Activated CD8-positive, alpha-beta T cell treated with anti-CD3 and anti-CD28 coated beads, Interleukin-2, amount 10 ng/mL, durations not matched to agents 7 days and 5 days (primary cell): ENCODE results near the gene XIAP. TPM values are rescaled to one million over a fixed set of nuclear protein-coding genes. Genes with fewer than 3 reads are reported as not detected.
"Not testable (repeated sequence)": the region's sequence is repeated elsewhere in the genome, so short reads cannot be mapped to it uniquely, and the experiment has no call there.

Experiments
- ATAC-seq: fragments of 150-1000 bp; cut with Tn5 transposase; one replicate; pipeline ENCODE4 v1.10.0; 2021; ENCODE audit warnings: moderate library complexity
- CTCF ChIA-PET: fragments of 350-600 bp; sonication (Branson Sonifier 250); formaldehyde crosslinking; loops from one replicate; lab custom pipeline; 2021; ENCODE audit warnings: antibody characterized with exemption; lab: Charles Lee
- POLR2A ChIA-PET: fragments of 350-600 bp; sonication (Branson Sonifier 250); formaldehyde crosslinking; loops from one replicate; lab custom pipeline; 2021; ENCODE audit warnings: antibody characterized with exemption; lab: Charles Lee
- DNase-seq: peaks from one replicate; pipeline ENCODE4 v3.0.0-alpha.2; 2020
- H3K27ac Mint-ChIP-seq: one replicate; pipeline ENCODE4 v1.8.0; 2021; ENCODE audit warnings: mild to moderate bottlenecking, mixed read lengths
- H3K27me3 Mint-ChIP-seq: one replicate; pipeline ENCODE4 v1.8.0; 2021; ENCODE audit warnings: low read depth, mixed read lengths
- H3K36me3 Mint-ChIP-seq: one replicate; pipeline ENCODE4 v1.8.0; 2021; ENCODE audit warnings: low read depth, mixed read lengths
- H3K4me1 Mint-ChIP-seq: one replicate; pipeline ENCODE4 v1.8.0; 2021; ENCODE audit warnings: low read depth, mixed read lengths
- H3K4me3 Mint-ChIP-seq: one replicate; pipeline ENCODE4 v1.8.0; 2021; ENCODE audit warnings: mild to moderate bottlenecking, mixed read lengths
- H3K9me3 Mint-ChIP-seq: one replicate; pipeline ENCODE4 v1.8.0; 2022; ENCODE audit warnings: mixed read lengths; ENCODE audit not compliant: insufficient read depth
- total RNA-seq, 2 experiments: library from RNA; stranded (reverse); gene quantifications; one replicate each; pipeline ENCODE4 v1.2.3, GENCODE V29; 2021

XIAP gene
- total RNA-seq, 2 experiments from 2014 or later = 33.9 to 38.0 TPM

DNA sequence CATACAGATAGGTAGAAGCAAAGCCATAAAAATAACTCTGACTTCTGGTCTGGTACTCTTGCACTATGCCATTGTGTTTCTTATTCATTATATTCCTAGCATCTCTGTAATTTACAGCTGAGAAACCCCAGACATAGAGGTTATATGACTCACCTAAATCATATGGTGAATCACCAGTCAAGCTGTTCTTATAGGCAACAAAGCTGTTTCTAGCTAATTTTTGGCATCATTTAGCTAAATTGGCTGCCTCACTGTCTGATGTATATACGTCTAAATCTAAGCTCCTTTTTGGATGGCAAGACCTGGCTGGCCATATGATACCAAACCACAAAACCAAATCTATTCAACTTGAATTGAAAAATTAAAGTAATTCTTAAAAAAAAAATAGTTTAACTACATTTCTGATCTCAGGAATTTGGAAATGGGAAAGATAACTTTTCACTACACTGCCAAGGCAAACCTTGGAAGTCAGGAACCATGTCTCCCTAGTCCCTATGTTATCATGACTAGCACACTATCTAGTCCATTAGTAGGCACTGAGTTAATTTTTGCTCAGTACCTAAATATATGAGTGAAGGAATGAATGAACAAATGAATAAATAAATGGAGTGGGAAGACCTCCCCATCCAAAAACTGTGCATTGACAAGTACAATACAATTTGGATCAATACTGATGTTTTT, 60.4 kb downstream of the XIAP start:
- H3K9me3 Mint-ChIP-seq = no peaks in the 10 kb centered on the region
- DNase-seq (no peak), ATAC-seq (no peak)
- CTCF ChIA-PET = no interaction called here
- POLR2A ChIA-PET = no interaction called here
- H3K27ac Mint-ChIP-seq = no peak overlapping the region
- no peaks in the 10 kb centered on the region for H3K36me3 Mint-ChIP-seq
- H3K27me3 Mint-ChIP-seq = peaks cover 4% of the 10 kb centered on the region
- H3K4me1 Mint-ChIP-seq = no peaks in the 10 kb centered on the region
- H3K4me3 Mint-ChIP-seq = no peak overlapping the region

DNA sequence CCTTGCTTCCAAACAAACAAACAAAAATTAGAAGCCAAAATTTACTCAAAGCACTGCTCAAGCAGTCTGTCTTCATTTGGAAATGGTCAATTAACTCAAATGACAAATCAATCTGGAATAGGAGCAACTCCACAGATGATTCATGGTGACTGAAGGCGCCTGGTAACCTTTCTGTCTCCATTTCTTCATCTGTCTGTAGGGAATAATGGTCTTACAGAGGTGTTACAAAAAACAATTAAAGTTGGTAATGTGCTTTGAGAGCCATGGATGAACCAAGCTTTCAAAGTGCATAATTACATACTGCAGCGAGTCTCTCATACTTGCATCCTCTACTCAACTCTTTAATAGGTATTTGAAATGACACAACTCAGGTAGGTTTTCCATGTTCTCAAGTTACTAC, 63.4 kb downstream of the XIAP start:
- ATAC-seq (no peak), DNase-seq (no peak)
- H3K27me3 Mint-ChIP-seq = peaks cover 4% of the 10 kb centered on the region
- CTCF ChIA-PET = no interaction called here
- H3K27ac Mint-ChIP-seq = no peak overlapping the region
- no peak overlapping the region for H3K4me3 Mint-ChIP-seq
- H3K36me3 Mint-ChIP-seq = no peaks in the 10 kb centered on the region
- no peaks in the 10 kb centered on the region for H3K9me3 Mint-ChIP-seq
- no peaks in the 10 kb centered on the region for H3K4me1 Mint-ChIP-seq
- POLR2A ChIA-PET = no interaction called here

DNA sequence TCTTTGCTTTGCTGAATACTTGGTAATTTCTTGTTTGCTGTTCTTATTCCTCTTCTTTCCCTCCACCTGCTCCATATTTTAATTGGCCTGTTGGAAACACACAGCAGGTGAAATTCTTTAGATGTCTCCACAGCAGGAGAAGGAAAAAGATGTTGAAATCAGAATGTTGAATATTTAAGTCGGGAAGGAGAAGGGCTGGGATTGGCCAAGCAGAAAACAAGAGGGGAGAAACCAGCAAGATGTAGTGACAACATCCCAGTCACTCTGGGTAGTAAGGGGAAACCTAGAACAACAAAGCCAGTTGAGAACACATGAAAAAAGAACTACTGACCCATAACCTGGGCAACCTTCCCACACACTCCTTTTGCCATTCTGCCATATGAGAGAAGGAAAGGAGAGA, 64.3 kb downstream of the XIAP start:
- no peak overlapping the region for H3K27ac Mint-ChIP-seq
- CTCF ChIA-PET = no interaction called here
- no peaks in the 10 kb centered on the region for H3K36me3 Mint-ChIP-seq
- DNase-seq (no peak), ATAC-seq (no peak)
- peaks cover 4% of the 10 kb centered on the region for H3K27me3 Mint-ChIP-seq
- POLR2A ChIA-PET = no interaction called here
- no peaks in the 10 kb centered on the region for H3K4me1 Mint-ChIP-seq
- no peak overlapping the region for H3K4me3 Mint-ChIP-seq
- no peaks in the 10 kb centered on the region for H3K9me3 Mint-ChIP-seq

DNA sequence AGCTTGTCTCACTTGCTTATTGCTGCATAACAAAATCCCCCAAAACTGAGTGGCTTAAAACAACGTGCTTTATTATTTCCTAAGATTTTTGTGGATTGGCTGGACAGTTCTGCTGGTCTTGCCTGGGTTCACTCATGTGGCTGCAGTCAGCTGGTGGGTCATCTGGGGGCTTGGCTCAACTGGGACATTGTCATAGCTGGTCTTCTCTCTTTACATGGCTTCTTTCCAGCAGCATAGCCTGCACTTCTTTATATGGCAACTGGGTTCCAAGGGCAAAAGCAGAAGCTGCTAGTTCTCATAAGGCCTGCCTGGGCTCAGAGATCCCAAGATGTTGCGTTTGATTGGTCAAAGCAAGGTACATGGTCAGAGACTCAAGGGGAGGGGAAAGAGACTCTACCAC, 68.0 kb downstream of the XIAP start:
- no peak overlapping the region for H3K27ac Mint-ChIP-seq
- ChIA-PET POLR2A (no interaction called here), CTCF (no interaction called here)
- H3K4me3 Mint-ChIP-seq = no peak overlapping the region
- H3K36me3 Mint-ChIP-seq = no peaks in the 10 kb centered on the region
- DNase-seq (no peak), ATAC-seq (no peak)
- peaks cover 7% of the 10 kb centered on the region for H3K27me3 Mint-ChIP-seq
- no peaks in the 10 kb centered on the region for H3K9me3 Mint-ChIP-seq
- no peaks in the 10 kb centered on the region for H3K4me1 Mint-ChIP-seq

DNA sequence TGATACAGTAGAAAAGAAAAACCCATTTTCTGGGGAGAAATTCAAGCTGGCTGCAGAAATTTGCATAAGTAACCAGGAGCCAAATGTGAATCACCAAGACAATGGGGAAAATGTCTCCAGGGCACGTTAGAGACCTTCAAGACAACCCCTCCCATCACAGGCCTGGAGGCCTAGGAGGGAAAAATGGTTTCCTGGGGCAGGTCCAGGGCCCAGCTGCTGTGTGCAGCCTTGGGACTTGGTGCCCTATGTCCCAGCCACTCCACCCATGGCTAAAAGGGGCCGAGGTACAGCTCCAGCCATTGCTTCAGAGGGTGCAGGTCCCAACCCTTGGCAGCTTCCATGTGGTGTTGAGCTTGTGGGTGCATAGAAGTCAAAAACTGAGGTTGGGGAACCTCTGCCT, 72.2 kb downstream of the XIAP start:
- CTCF ChIA-PET, H3K27ac Mint-ChIP-seq, H3K4me3 Mint-ChIP-seq, ATAC-seq, H3K36me3 Mint-ChIP-seq, POLR2A ChIA-PET, H3K4me1 Mint-ChIP-seq, DNase-seq, H3K9me3 Mint-ChIP-seq, H3K27me3 Mint-ChIP-seq: not testable (repeated sequence)

DNA sequence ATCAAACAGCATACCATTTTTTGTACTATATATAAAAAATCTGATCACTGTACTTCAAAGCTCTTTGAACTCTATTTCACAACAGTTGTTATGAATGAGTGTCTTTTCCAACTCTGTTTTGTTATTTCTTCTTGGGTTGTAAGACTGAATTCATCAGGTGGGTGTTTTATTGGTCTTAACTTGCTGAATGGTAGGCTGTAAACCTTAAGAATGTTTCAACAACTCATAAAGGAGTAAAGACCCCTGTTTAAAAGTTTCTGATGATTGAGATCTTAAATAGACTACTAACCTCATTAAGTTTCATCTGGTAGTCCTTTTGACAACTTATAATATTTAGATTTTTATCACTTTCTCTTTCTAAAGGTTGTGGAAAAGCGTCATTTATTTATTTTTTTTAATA, 83.2 kb downstream of the XIAP start:
- H3K36me3 Mint-ChIP-seq = no peaks in the 10 kb centered on the region
- H3K27me3 Mint-ChIP-seq = no peaks in the 10 kb centered on the region
- H3K4me1 Mint-ChIP-seq = no peaks in the 10 kb centered on the region
- no peak overlapping the region for H3K4me3 Mint-ChIP-seq
- no peak for DNase-seq
- ChIA-PET POLR2A (no interaction called here), CTCF (no interaction called here)
- no peak for ATAC-seq
- H3K9me3 Mint-ChIP-seq = no peaks in the 10 kb centered on the region
- H3K27ac Mint-ChIP-seq = no peak overlapping the region

DNA sequence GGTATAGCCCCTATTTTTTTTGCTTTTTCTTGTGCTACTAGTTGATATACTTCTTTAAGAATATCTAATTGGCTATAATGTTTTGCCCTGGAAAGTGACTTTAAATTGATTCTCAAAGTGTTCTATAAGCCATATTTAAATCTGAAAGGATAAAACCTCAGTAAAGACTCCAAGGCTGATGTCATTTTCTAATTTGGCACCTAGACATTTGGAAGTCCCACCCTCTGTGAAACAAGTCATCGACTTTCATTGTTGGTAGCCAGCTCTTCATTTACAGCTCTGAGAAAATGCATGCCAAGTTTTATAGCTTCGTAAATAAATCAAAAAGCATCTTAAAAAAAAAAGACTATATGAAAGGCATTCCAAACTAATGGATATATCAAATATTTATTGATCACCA, 83.6 kb downstream of the XIAP start:
- H3K27ac Mint-ChIP-seq = no peak overlapping the region
- POLR2A ChIA-PET = no interaction called here
- no peak overlapping the region for H3K4me3 Mint-ChIP-seq
- no peaks in the 10 kb centered on the region for H3K4me1 Mint-ChIP-seq
- CTCF ChIA-PET = no interaction called here
- no peak for DNase-seq
- no peaks in the 10 kb centered on the region for H3K27me3 Mint-ChIP-seq
- no peaks in the 10 kb centered on the region for H3K9me3 Mint-ChIP-seq
- ATAC-seq = no peak
- no peaks in the 10 kb centered on the region for H3K36me3 Mint-ChIP-seq

DNA sequence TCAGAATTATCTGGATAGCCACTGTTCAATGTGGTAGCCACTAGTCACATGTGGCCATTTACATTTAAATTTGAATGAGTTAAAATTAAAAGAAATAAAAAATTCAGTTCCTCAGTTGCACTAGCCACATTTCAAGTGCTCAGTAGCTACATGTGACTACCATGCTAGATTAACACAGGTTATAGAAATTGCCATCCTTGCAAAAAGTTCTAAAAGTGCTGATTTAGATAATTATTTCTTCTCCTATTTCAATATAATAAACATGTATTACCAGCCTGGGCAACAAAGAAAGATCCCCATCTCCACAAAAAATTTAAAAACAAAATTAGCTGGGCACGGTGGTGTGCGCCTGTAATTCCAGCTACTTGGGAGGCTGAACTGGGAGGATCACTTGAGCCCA, 90.0 kb downstream of the XIAP start:
- no peaks in the 10 kb centered on the region for H3K4me1 Mint-ChIP-seq
- no peak overlapping the region for H3K4me3 Mint-ChIP-seq
- H3K27me3 Mint-ChIP-seq = no peaks in the 10 kb centered on the region
- DNase-seq = no peak
- H3K27ac Mint-ChIP-seq = no peak overlapping the region
- ChIA-PET POLR2A (no interaction called here), CTCF (no interaction called here)
- ATAC-seq = no peak
- no peaks in the 10 kb centered on the region for H3K36me3 Mint-ChIP-seq
- no peaks in the 10 kb centered on the region for H3K9me3 Mint-ChIP-seq

DNA sequence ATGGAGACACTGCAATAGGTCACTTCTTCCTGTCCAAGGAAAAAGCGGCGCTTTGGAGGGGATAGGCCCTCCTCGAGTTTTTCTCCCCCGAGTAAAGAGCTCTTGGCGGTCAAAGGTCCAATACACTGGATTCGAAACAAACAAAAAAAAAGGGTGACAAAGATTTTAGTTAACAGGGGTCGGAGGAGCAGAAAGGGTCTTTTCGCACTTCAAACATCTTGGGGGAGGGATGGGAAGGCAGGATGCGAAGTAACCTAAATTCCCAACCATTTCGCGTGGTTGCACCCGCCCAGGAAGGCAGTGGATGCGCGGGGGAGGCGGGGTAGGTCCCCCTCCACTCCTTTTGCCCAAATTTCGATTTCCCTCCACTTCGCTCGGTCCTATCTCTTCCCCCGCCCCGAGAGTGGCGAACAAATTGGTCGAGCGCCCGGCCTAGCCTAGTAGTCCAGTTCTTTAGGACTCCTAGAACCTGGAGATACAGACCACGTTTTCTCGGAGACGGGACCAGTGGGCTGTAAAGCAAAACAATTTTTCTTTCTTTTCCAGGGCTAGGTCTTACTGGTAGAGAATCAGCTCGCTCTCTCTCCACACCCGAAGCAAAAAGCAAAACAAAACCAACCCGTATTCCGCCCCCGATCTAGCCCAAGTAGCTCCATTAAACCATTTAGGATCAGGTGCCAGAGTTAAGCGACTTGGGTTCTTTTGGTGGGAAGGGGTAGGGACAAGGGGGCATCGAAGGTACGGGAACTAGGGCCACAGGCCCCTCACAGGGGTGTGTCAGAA, 99.6 kb downstream of the XIAP start:
- ChIA-PET CTCF (interaction anchor here (1.0 to 1.2 kb wide), 2 partner anchors 126 to 434 kb away, joined by 3 to 8 read pairs; no protein-coding TSS in a partner anchor), POLR2A (interaction anchor here (0.6 to 1.5 kb wide), 4 partner anchors 99 to 423 kb away, joined by 3 to 5 read pairs (median 3); no protein-coding TSS in a partner anchor)
- Mint-ChIP-seq H3K27me3 (no peaks in the 10 kb centered on the region), H3K4me1 (peaks cover 10% of the 10 kb centered on the region), H3K9me3 (no peaks in the 10 kb centered on the region), H3K4me3 (peak overlapping the region; percentile 89), H3K36me3 (peaks cover 14% of the 10 kb centered on the region), H3K27ac (peak overlapping the region; percentile 95)
- ATAC-seq (peak; percentile 1), DNase-seq (no peak)

DNA sequence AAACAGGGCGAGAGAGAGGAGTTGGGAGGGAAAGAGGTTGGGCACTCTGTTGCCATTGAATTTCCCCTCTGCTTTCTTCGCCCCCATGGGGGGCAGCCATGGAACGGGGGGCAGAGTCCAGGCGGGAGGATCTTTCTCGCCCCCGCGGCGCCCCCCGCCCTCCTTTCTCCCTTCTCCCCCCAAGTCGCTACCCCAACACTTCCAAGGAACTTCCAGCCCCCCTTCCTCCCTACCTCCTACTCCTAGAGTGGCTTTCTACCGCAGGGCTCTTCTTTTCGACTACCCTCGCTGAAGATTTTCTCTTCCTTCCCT, 101.1 kb downstream of the XIAP start:
- CTCF ChIA-PET = no interaction called here
- H3K36me3 Mint-ChIP-seq = peaks cover 21% of the 10 kb centered on the region
- no peaks in the 10 kb centered on the region for H3K27me3 Mint-ChIP-seq
- DNase-seq (no peak), ATAC-seq (no peak)
- POLR2A ChIA-PET = interaction anchor here (0.6 to 1.5 kb wide), 2 partner anchors 100 to 125 kb away, joined by 3 to 5 read pairs; no protein-coding TSS in a partner anchor
- H3K9me3 Mint-ChIP-seq = no peaks in the 10 kb centered on the region
- peak overlapping the region; percentile 89 for H3K4me3 Mint-ChIP-seq
- peaks cover 19% of the 10 kb centered on the region for H3K4me1 Mint-ChIP-seq
- H3K27ac Mint-ChIP-seq = peak overlapping the region; percentile 95

DNA sequence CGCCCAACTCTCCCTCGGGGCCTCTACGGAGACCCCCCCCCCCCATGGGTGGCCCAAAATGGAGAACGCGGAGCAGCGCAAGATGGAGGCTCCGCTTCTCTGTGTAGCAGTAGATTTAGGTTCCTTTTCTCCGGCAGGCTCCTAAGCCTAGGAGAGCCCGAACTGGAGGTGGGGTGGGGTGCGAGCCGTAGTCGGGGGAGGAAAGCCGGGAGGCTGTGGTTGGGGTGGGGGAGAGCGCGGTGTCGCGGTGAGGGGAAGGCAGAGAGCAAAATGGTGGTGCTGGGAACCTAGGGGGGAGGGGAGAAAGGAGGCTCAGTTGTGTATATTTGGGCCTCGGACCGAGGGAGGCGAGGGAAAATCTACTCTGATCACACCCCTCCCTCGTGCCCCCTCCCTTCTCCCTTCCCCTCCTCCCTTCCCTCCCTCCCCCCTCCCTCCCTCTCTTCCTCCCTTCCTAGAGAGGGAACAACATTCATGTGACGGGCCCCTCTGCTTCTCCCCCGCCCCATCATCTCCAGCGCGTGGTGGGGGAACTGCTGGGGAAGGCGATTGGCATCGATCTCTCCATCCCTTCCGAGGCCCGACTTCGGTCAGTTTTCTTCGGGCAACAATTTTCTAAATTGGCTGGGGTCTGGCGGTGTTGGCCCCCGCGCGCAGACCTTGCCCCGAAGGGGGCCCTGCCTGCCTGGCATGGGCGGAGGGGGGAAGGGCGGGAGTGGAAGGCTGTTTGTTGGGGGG, 101.6 kb downstream of the XIAP start, which contains the start of gene STAG2:
TSS of gene STAG2 (plus strand) at position 439 of the 738 bp plus-strand sequence. CDS start 60,922 bp downstream, outside the sequence.
- ATAC-seq = peak; percentile 18
- DNase-seq = peak; percentile 72
- peak within 1 kb of the TSS; percentile 95 for H3K27ac Mint-ChIP-seq
- ChIA-PET POLR2A (interaction anchor here (1.5 to 2.1 kb wide), 2 partner anchors 101 kb away, joined by 5 to 8 read pairs; no protein-coding TSS in a partner anchor), CTCF (interaction anchor here (1.7 kb wide), 1 partner anchor 60 kb away, joined by 7 read pairs; no protein-coding TSS in a partner anchor)
- H3K4me3 Mint-ChIP-seq = peak within 1 kb of the TSS; percentile 89
- peaks cover 23% of the 10 kb centered on the region for H3K36me3 Mint-ChIP-seq
- peaks cover 22% of the 10 kb centered on the region for H3K4me1 Mint-ChIP-seq
- no peaks in the 10 kb centered on the region for H3K27me3 Mint-ChIP-seq
- no peaks in the 10 kb centered on the region for H3K9me3 Mint-ChIP-seq
